Measurements from ENCODE around the gene GPR15LG. TPM values are rescaled to one million over a fixed set of nuclear protein-coding genes. Genes with fewer than 3 reads are reported as not detected.

GPR15LG gene
- total RNA-seq, 1 experiment from 2014 or later, result not detected

- TF ChIP-seq CTCF (IDR thresholded peaks at IDR 0.05; ENCODE audit: insufficient read depth in 1 of 2, low read depth in 1 of 2, low read length in 1 of 2, severe bottlenecking in 1 of 2, unreplicated experiment in 1 of 2), result no peak
- Mint-ChIP-seq H3K27ac (ENCODE audit: unreplicated experiment) (no peak overlapping the region), H3K27me3 (ENCODE audit: insufficient read depth, unreplicated experiment) (peaks cover 44% of the 10 kb centered on the region), H3K9me3 (ENCODE audit: unreplicated experiment) (no peaks in the 10 kb centered on the region), H3K4me1 (ENCODE audit: low read depth, unreplicated experiment) (no peaks in the 10 kb centered on the region), H3K36me3 (ENCODE audit: insufficient read depth, unreplicated experiment) (no peaks in the 10 kb centered on the region), H3K4me3 (ENCODE audit: unreplicated experiment) (no peak overlapping the region)
- DNase-seq, result no peak
- no peaks in the 10 kb centered on the region for H3K36me3 ChIP-seq (ENCODE audit: control insufficient read depth, insufficient read depth, low read length)
- no peaks in the 10 kb centered on the region for H3K9me3 ChIP-seq
- CTCF ChIA-PET, result no interaction called here
- no TSS peak for BruUV-seq (replicated peaks)
- no peaks in the 10 kb centered on the region for H3K4me1 ChIP-seq
- no peak overlapping the region for H3K4me3 ChIP-seq (ENCODE audit: low read depth, low read length)
- intact Hi-C loops (cut with micrococcal nuclease; ENCODE audit: unreplicated experiment), result no loop called here
- H3K27me3 ChIP-seq (replicated peaks; ENCODE audit: control insufficient read depth, insufficient read depth, low read length), result peaks cover 10% of the 10 kb centered on the region
- POLR2A ChIA-PET, result no interaction called here
These were observed 22.5 kb downstream of the GPR15LG start for GRCh38 chr10:84196083-84196482.

- Mint-ChIP-seq H3K27me3 (ENCODE audit: insufficient read depth, unreplicated experiment) (peaks cover 38% of the 10 kb centered on the region), H3K9me3 (ENCODE audit: unreplicated experiment) (no peaks in the 10 kb centered on the region), H3K4me1 (ENCODE audit: low read depth, unreplicated experiment) (no peaks in the 10 kb centered on the region), H3K27ac (ENCODE audit: unreplicated experiment) (no peak overlapping the region), H3K4me3 (ENCODE audit: unreplicated experiment) (no peak overlapping the region), H3K36me3 (ENCODE audit: insufficient read depth, unreplicated experiment) (no peaks in the 10 kb centered on the region)
- no peaks in the 10 kb centered on the region for H3K9me3 ChIP-seq
- no peaks in the 10 kb centered on the region for H3K36me3 ChIP-seq (ENCODE audit: control insufficient read depth, insufficient read depth, low read length)
- no peak for TF ChIP-seq CTCF (IDR thresholded peaks at IDR 0.05; ENCODE audit: insufficient read depth in 1 of 2, low read depth in 1 of 2, low read length in 1 of 2, severe bottlenecking in 1 of 2, unreplicated experiment in 1 of 2)
- ChIA-PET CTCF (no interaction called here), POLR2A (no interaction called here)
- H3K4me3 ChIP-seq (ENCODE audit: low read depth, low read length), result no peak overlapping the region
- H3K27me3 ChIP-seq (replicated peaks; ENCODE audit: control insufficient read depth, insufficient read depth, low read length), result peaks cover 10% of the 10 kb centered on the region
- DNase-seq, result no peak
- no TSS peak for BruUV-seq (replicated peaks)
- H3K4me1 ChIP-seq, result no peaks in the 10 kb centered on the region
- intact Hi-C loops (cut with micrococcal nuclease; ENCODE audit: unreplicated experiment), result no loop called here
These were observed 23.3 kb downstream of the GPR15LG start for GRCh38 chr10:84196941-84197340.

- Mint-ChIP-seq H3K9me3 (ENCODE audit: unreplicated experiment) (no peaks in the 10 kb centered on the region), H3K4me3 (ENCODE audit: unreplicated experiment) (no peak overlapping the region), H3K27me3 (ENCODE audit: insufficient read depth, unreplicated experiment) (peaks cover 34% of the 10 kb centered on the region), H3K4me1 (ENCODE audit: low read depth, unreplicated experiment) (no peaks in the 10 kb centered on the region), H3K27ac (ENCODE audit: unreplicated experiment) (no peak overlapping the region), H3K36me3 (ENCODE audit: insufficient read depth, unreplicated experiment) (no peaks in the 10 kb centered on the region)
- Histone ChIP-seq H3K9me3 (no peaks in the 10 kb centered on the region), H3K36me3 (ENCODE audit: control insufficient read depth, insufficient read depth, low read length) (no peaks in the 10 kb centered on the region), H3K4me3 (ENCODE audit: low read depth, low read length) (no peak overlapping the region), H3K4me1 (no peaks in the 10 kb centered on the region), H3K27me3 (replicated peaks; ENCODE audit: control insufficient read depth, insufficient read depth, low read length) (peaks cover 10% of the 10 kb centered on the region)
- ChIA-PET POLR2A (no interaction called here), CTCF (no interaction called here)
- DNase-seq, result no peak
- no TSS peak for BruUV-seq (replicated peaks)
- no peak for TF ChIP-seq CTCF (IDR thresholded peaks at IDR 0.05; ENCODE audit: insufficient read depth in 1 of 2, low read depth in 1 of 2, low read length in 1 of 2, severe bottlenecking in 1 of 2, unreplicated experiment in 1 of 2)
- intact Hi-C loops (cut with micrococcal nuclease; ENCODE audit: unreplicated experiment), result no loop called here
These were observed 24.0 kb downstream of the GPR15LG start for GRCh38 chr10:84197643-84198042.
